OCI-LY3 (cell line): Measurements from ENCODE around the gene RNASE2.
"Not testable (repeated sequence)": the region's sequence is repeated elsewhere in the genome, so short reads cannot be mapped to it uniquely, and the experiment has no call there.

Experiments used
- EZH2phosphoT487 ChIP-seq: fragments of 200-600 bp; shearing (Covaris generic); IDR thresholded peaks from 2 replicates; pipeline ENCODE4 v1.6.1; 2018; ENCODE audit warnings: antibody characterized with exemption, mixed run types, low read depth
- TF ChIP-seq, protein P1 (sequence below): fragments of 200-600, 300-600 bp; sonication (generic); IDR thresholded peaks from 2 replicates; pipeline ENCODE4 v1.5.1; 2014; ENCODE audit warnings: antibody characterized with exemption, low read length, low read depth

DNA sequence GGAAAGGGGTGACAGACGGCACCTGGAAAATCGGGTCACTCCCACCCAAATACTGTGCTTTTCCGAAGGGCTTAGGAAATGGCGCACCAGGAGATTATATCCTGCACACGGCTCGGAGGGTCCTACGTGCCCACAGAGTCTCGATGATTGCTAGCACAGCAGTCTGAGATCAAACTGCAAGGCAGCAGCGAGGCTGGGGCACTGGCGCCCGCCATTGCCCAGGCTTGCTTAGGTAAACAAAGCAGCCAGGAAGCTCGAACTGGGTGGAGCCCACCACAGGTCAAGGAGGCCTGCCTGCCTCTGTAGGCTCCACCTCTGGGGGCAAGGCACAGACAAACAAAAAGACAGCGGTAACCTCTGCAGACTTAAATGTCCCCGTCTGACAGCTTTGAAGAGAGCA lies 44.5 kb upstream of the RNASE2 start:
- TF ChIP-seq, protein P1, sequence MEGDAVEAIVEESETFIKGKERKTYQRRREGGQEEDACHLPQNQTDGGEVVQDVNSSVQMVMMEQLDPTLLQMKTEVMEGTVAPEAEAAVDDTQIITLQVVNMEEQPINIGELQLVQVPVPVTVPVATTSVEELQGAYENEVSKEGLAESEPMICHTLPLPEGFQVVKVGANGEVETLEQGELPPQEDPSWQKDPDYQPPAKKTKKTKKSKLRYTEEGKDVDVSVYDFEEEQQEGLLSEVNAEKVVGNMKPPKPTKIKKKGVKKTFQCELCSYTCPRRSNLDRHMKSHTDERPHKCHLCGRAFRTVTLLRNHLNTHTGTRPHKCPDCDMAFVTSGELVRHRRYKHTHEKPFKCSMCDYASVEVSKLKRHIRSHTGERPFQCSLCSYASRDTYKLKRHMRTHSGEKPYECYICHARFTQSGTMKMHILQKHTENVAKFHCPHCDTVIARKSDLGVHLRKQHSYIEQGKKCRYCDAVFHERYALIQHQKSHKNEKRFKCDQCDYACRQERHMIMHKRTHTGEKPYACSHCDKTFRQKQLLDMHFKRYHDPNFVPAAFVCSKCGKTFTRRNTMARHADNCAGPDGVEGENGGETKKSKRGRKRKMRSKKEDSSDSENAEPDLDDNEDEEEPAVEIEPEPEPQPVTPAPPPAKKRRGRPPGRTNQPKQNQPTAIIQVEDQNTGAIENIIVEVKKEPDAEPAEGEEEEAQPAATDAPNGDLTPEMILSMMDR: not testable (repeated sequence)
- not testable (repeated sequence) for TF ChIP-seq EZH2phosphoT487
